Endothelial cell of umbilical vein (primary cell): ENCODE measurements around the gene KIF4A. TPM values are rescaled to one million over a fixed set of nuclear protein-coding genes. Genes with fewer than 3 reads are reported as not detected.
"Not testable (repeated sequence)": the region's sequence is repeated elsewhere in the genome, so short reads cannot be mapped to it uniquely, and the experiment has no call there.

Source experiments
- BruUV-seq: library from RNA; stranded (reverse); fragments of 400-500 nt; replicated peaks from 2 replicates; lab custom pipeline; 2021; lab: Mats Ljungman, UMichigan
- CTCF ChIA-PET: fragments of 300-600, 350-600 bp; sonication (Branson Sonifier 250); formaldehyde crosslinking; loops from one replicate; lab custom pipeline; 2021; ENCODE audit warnings: antibody characterized with exemption, inconsistent platforms; lab: Charles Lee
- POLR2A ChIA-PET: fragments of 300-600, 350-600 bp; sonication (Branson Sonifier 250); formaldehyde crosslinking; loops from one replicate; lab custom pipeline; 2021; ENCODE audit warnings: antibody characterized with exemption, inconsistent platforms; lab: Charles Lee
- DNase-seq: peaks from one replicate; pipeline ENCODE4 v3.0.0-alpha.2; 2011; ENCODE audit warnings: low read depth, low spot score
- FAIRE-seq: peaks from 2 replicates; lab custom pipeline; 2011; peaks lifted over from hg19 to GRCh38; lab: Jason Lieb, UNC
- H2AFZ ChIP-seq: 2 replicates; pipeline ENCODE4 v1.6.0; 2012; ENCODE audit warnings: low read depth, low read length, control low read depth, inconsistent platforms
- H3K27ac ChIP-seq: 2 replicates; pipeline ENCODE4 v1.5.1; 2011; ENCODE audit warnings: low read depth, mild to moderate bottlenecking, control low read depth, low read length, moderate library complexity; ENCODE audit not compliant: insufficient read depth
- H3K27me3 ChIP-seq, 2 experiments: 2 replicates each; pipeline versions ENCODE4 v1.6.0 to v1.6.1; 2011; ENCODE audit warnings: low read length in 2 of 2, mixed read lengths in 1 of 2; ENCODE audit not compliant: control insufficient read depth in 2 of 2, insufficient read depth in 2 of 2
- H3K36me3 ChIP-seq, 2 experiments: 2 replicates in 1 of 2; 3 replicates in 1 of 2; pipeline ENCODE4 v1.5.1; 2011; ENCODE audit warnings: low read length in 2 of 2, mild to moderate bottlenecking in 1 of 2, moderate library complexity in 1 of 2; ENCODE audit not compliant: control insufficient read depth in 2 of 2, insufficient read depth in 2 of 2; ENCODE audit errors: extremely low read depth in 1 of 2
- H3K4me1 ChIP-seq: 3 replicates; pipeline ENCODE4 v1.5.1; 2011; ENCODE audit warnings: mild to moderate bottlenecking, low read length; ENCODE audit not compliant: control insufficient read depth, insufficient read depth; ENCODE audit errors: extremely low read depth
- H3K4me2 ChIP-seq: 2 replicates; pipeline ENCODE4 v1.6.1; 2011; ENCODE audit warnings: low read length, control low read depth, mixed read lengths; ENCODE audit not compliant: insufficient read depth
- H3K4me3 ChIP-seq, 3 experiments: fragments of 200-600 bp in 1 of 3; sonication (generic), shearing (Covaris generic) in 1 of 3; replicated peaks in 1 of 3; 2 replicates each; pipeline ENCODE4 v1.5.1; 2011 to 2016; ENCODE audit warnings: control low read depth in 3 of 3, low read length in 3 of 3, mild to moderate bottlenecking in 2 of 3, inconsistent platforms in 1 of 3, low read depth in 1 of 3, moderate library complexity in 1 of 3; ENCODE audit not compliant: insufficient read depth in 1 of 3
- H3K79me2 ChIP-seq: 2 replicates; pipeline ENCODE4 v1.6.0; 2012; ENCODE audit warnings: low read length, inconsistent platforms; ENCODE audit not compliant: control insufficient read depth, insufficient read depth
- H3K9ac ChIP-seq: replicated peaks from 2 replicates; pipeline ENCODE3; 2011; ENCODE audit warnings: low read length, control low read depth; ENCODE audit not compliant: insufficient read depth; ENCODE audit errors: extremely low read depth
- H3K9me1 ChIP-seq: replicated peaks from 3 replicates; pipeline ENCODE4 v1.6.0; 2011; ENCODE audit warnings: mild to moderate bottlenecking, low read length; ENCODE audit not compliant: control insufficient read depth, insufficient read depth; ENCODE audit errors: extremely low read depth
- H3K9me3 ChIP-seq: replicated peaks from 2 replicates; pipeline ENCODE4 v1.5.1; 2012; ENCODE audit warnings: low read length, inconsistent platforms; ENCODE audit not compliant: control insufficient read depth, insufficient read depth
- H4K20me1 ChIP-seq: replicated peaks from 2 replicates; pipeline ENCODE3; 2011; ENCODE audit warnings: mild to moderate bottlenecking, low read length; ENCODE audit not compliant: control insufficient read depth, insufficient read depth; ENCODE audit errors: extremely low read depth
- CTCF ChIP-seq, 2 donors: IDR thresholded peaks; 1 replicate in 1 of 2; 2 replicates in 1 of 2; pipeline ENCODE4 v1.5.1; 2011; ENCODE audit warnings: low read length in 2 of 2, mild to moderate bottlenecking in 2 of 2, moderate library complexity in 2 of 2, control low read depth in 1 of 2, inconsistent platforms in 1 of 2, low read depth in 1 of 2; ENCODE audit not compliant: insufficient read depth in 1 of 2; ENCODE audit errors: extremely low read depth in 1 of 2
- EZH2 ChIP-seq: IDR thresholded peaks from 2 replicates; pipeline ENCODE4 v1.6.1; 2012; ENCODE audit warnings: borderline replicate concordance, low read depth, mild to moderate bottlenecking, moderate library complexity, low read length, inconsistent platforms; ENCODE audit not compliant: severe bottlenecking
- FOS ChIP-seq: IDR thresholded peaks from 2 replicates; pipeline ENCODE4 v1.6.1; 2011; ENCODE audit warnings: mild to moderate bottlenecking, low read length, moderate library complexity, borderline replicate concordance; ENCODE audit not compliant: insufficient read depth
- GATA2 ChIP-seq: IDR thresholded peaks from 2 replicates; pipeline ENCODE4 v1.7.0; 2011; ENCODE audit warnings: low read depth, mild to moderate bottlenecking, moderate library complexity, mixed read lengths, low read length; ENCODE audit not compliant: insufficient read length, insufficient read depth
- JUN ChIP-seq: IDR thresholded peaks from 2 replicates; pipeline ENCODE4 v1.6.1; 2011; ENCODE audit warnings: borderline replicate concordance, low read depth; ENCODE audit not compliant: insufficient read length, insufficient read depth
- MYC ChIP-seq: IDR thresholded peaks from one replicate; pipeline ENCODE4 v1.6.1; 2011; ENCODE audit warnings: mild to moderate bottlenecking, low read depth, low read length
- POLR2A ChIP-seq: IDR thresholded peaks from 2 replicates; pipeline ENCODE4 v1.6.1; 2012; ENCODE audit warnings: low read depth, mild to moderate bottlenecking, control low read depth, low read length
- POLR2AphosphoS5 ChIP-seq: IDR thresholded peaks from 2 replicates; pipeline ENCODE4 v1.6.1; 2012; ENCODE audit warnings: low read depth, mild to moderate bottlenecking, control low read depth, low read length, moderate library complexity; ENCODE audit not compliant: insufficient read depth
- dilution Hi-C: fragments of 300-500 bp; cut with MboI; formaldehyde crosslinking; loops from one replicate; pipeline ENCODE4 v1.15.0; 2019; ENCODE audit warnings: low sequenced_read_pairs; ENCODE audit not compliant: extremely low pct_ligation_motif_present
- intact Hi-C: fragments of 100-400 bp; cut with micrococcal nuclease; formaldehyde crosslinking; loops from one replicate; pipeline ENCODE4 v1.10.0; 2022
- polyA plus RNA-seq, 4 experiments: library from polyadenylated mRNA; depleted of rRNA in 3 of 4; stranded (reverse) in 3 of 4; unstranded in 1 of 4; fragments of >200 nt; gene quantifications; 2 replicates each; pipeline versions ENCODE4 v1.2.1 to v1.2.3, GENCODE V29; 2011 to 2012; ENCODE audit warnings: missing spikeins in 1 of 4
- total RNA-seq: library from RNA; stranded (reverse); gene quantifications from 2 replicates; pipeline ENCODE4 v1.2.3, GENCODE V29; 2021
- TF ChIP-seq, protein P1 (sequence below): IDR thresholded peaks from 2 replicates; pipeline ENCODE4 v1.6.1; 2011; ENCODE audit not compliant: insufficient read depth, insufficient read length

KIF4A gene
- total and polyA plus RNA-seq, 2 donors (not counting 3 experiments of a cell fraction or from before 2014, with no cell fraction given): 9.6 to 41.3 TPM

GRCh38 chrX:70360366-70360765, 70.5 kb downstream of the KIF4A start:
- DNase-seq (no peak), FAIRE-seq (no peak)
- dilution Hi-C loops (no loop called here), intact Hi-C loops (no loop called here)
- ChIA-PET CTCF (no interaction called here), POLR2A (no interaction called here)
- H3K9ac ChIP-seq: no peak overlapping the region
- H3K9me1 ChIP-seq: no peaks in the 10 kb centered on the region
- H3K79me2 ChIP-seq: no peaks in the 10 kb centered on the region
- H4K20me1 ChIP-seq: no peaks in the 10 kb centered on the region
- H3K4me2 ChIP-seq: no peak overlapping the region
- H3K27ac ChIP-seq: no peak overlapping the region
- H3K4me1 ChIP-seq: no peaks in the 10 kb centered on the region
- H2AFZ ChIP-seq: no peak overlapping the region
- peaks cover 0 to 2% of the 10 kb centered on the region in 2 experiments for H3K36me3 ChIP-seq
- no peak overlapping the region for H3K4me3 ChIP-seq
- H3K9me3 ChIP-seq: no peaks in the 10 kb centered on the region
- TF ChIP-seq GATA2 (no peak), FOS (no peak), CTCF (IDR thresholded peaks at IDR 0.05; ENCODE audit: extremely low read depth in 1 of 2, insufficient read depth in 1 of 2, low read depth in 1 of 2, low read length in 2 of 2) (no peak), POLR2AphosphoS5 (no peak), MYC (no peak), POLR2A (no peak), EZH2 (no peak), JUN (no peak)
- TF ChIP-seq, protein P1, sequence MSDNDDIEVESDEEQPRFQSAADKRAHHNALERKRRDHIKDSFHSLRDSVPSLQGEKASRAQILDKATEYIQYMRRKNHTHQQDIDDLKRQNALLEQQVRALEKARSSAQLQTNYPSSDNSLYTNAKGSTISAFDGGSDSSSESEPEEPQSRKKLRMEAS: no peak
- H3K27me3 ChIP-seq: no peaks in the 10 kb centered on the region
- no TSS peak for BruUV-seq

DNA sequence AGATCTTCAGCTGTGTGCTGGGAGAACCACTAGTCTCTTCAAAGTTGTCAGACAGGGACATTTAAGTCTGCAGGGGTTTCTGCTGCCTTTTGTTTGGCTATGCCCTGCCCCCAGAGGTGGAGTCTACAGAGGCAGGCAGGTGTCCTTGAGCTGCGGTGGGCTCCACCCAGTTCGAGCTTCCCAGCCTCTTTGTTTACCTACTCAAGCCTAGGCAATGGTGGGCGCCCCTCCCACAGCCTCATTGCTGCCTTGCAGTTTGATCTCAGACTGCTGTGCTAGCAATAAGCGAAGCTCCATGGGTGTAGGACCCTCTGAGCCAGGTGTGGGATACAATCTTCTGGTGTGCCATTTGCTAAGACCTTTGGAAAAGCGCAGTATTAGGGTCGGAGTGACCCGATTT, 78.8 kb downstream of the KIF4A start:
- H2AFZ ChIP-seq, CTCF ChIA-PET, H3K27me3 ChIP-seq, FAIRE-seq, H3K9me1 ChIP-seq, H3K79me2 ChIP-seq, H3K9me3 ChIP-seq, H3K4me1 ChIP-seq, H4K20me1 ChIP-seq, H3K36me3 ChIP-seq, H3K4me2 ChIP-seq, H3K9ac ChIP-seq, H3K27ac ChIP-seq, BruUV-seq, DNase-seq, intact Hi-C loops, dilution Hi-C loops, POLR2A ChIA-PET, H3K4me3 ChIP-seq: not testable (repeated sequence)
